ENCODE measurements around the gene GDE1. TPM values are rescaled to one million over a fixed set of nuclear protein-coding genes. Genes with fewer than 3 reads are reported as not detected.

The GDE1 gene, protein sequence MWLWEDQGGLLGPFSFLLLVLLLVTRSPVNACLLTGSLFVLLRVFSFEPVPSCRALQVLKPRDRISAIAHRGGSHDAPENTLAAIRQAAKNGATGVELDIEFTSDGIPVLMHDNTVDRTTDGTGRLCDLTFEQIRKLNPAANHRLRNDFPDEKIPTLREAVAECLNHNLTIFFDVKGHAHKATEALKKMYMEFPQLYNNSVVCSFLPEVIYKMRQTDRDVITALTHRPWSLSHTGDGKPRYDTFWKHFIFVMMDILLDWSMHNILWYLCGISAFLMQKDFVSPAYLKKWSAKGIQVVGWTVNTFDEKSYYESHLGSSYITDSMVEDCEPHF
- total RNA-seq (2022; extraction: Qiagen RNA extraction; ENCODE audit: low read depth), result 83.4 to 102 TPM (median 91.4 TPM) in 5 replicates

DNA sequence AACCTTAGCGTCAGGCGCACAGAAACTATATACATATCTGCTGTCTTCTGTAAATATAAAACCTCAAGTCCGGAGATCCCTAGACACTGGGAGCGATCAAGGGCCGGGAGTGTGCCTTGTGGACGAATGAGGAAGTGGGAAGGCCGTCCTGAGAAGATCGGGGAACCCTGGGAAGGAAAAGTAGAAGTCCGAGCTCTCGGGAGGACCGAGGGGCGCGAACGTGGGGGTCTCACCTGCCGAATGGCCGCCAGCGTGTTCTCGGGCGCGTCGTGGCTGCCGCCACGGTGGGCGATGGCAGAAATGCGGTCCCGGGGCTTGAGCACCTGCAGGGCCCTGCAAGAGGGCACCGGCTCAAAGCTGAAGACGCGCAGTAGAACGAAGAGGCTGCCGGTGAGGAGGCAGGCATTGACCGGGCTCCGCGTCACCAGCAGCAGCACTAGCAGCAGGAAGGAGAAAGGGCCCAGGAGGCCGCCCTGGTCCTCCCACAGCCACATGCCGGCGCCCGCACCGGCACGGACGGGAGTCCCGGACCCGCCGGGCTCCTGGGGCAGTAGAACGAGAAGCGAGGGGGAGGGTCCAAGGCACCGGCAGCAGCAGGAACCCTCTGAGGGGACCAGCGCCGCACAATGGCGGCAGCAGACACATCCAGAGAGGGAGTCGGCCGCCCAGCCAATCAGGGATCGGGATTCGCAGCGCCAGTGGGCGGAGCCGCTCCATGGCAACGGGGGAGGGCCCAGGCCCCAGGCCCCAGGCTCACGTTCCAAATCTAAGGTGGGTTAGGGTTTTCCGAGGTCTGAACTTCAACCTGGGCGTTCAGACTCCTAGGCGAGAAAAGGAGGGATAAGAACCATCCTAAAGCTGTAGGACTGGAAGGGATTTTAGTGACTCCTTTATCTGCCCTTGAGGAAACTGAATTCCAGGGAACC lies at the start of gene GDE1:
GDE1 (minus strand) TSS at position 628 of the 926 bp plus-strand sequence; CDS start at position 494, 134 bp downstream.

DNA sequence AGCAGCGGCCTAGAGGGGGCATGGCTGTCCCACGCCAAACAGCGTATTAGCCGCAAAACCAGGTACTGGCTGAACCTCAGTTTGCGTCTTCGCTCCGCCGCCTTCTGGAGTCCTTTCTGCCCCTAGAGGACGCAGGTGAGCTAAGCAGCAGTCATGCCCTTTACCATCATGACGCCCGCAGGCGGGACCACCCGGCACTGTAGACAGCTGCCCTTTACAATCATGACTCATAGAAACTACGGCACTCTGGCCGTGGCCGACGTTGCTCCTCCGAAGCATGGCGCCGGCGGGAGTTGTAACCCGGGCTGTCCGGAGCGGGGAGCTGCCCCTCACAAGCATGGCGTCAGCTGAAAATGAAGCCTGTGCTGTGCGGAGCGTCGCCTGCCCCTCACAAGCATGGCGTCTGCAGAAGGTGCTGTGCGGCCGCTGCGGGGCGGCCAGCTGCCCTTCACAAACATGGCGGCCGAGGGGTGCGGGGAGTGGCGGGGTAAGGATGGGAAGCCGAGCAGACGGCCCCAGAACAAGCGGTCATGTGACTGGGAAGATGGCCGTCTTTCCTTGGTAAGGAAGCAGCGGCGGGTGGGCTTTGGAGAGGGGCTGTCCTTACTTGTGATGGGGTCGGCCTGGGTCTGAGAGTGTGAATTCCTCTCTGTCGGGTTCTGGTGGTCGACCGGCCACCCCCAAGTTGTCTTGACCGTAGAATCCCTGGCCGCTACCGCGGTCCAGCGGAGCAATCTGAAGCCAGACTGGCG lies 33.5 kb upstream of the GDE1 start, which contains the start of gene VPS35L:
VPS35L (plus strand) TSS at position 518 of the 752 bp plus-strand sequence; CDS start at position 545, 27 bp downstream.

DNA sequence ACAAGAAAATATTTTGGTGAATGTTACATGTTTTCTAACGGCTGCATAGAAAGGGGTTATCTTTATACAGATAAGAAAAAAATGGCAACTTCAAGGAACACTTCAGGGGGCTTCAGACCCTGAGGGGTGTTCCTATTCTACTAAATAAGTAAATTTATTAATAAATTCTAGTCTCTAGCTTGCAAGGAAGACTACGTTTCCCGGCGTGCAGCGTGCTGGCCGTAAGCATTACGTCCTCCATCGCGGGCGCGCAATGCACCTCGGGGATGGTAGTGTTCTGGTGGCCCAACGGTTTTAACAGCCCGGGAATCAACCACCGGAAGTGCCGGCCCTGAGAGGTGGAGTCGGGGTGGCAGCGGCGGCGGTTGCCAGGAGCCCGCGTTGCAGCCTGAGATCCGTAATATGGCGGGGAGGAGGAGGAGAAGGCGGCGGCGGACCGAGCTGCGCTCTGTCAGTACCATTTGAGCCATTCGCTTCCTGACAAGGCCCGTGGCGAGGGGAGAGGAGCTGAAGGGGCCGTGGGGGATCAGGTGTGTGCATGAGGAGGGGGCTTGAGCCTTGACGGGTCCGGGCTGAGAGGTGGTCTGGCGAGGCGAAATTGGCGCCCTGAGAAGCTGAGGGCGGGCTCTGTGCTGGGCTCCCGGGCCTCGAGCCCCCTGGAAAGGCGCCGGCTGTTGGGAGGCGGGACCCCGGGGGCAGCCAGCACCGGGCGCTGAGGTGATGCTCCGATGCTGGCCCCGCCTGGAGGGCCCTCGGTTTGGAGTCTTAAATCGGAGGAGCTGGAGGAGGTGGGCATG lies 1.9 kb upstream of the GDE1 start, which contains the start of gene CCP110:
CCP110 (plus strand) TSS at position 384 of the 797 bp plus-strand sequence. CDS start 3,940 bp downstream, outside the sequence.

Other genes with a start within 250 kb of the GDE1 start
- gene CLEC19A, start 236.4 kb downstream of the GDE1 start, total RNA-seq (2022; extraction: Qiagen RNA extraction; ENCODE audit: low read depth), result 0.10 to 0.17 TPM (median 0.15 TPM) in 5 replicates
- 7.1 to 9.4 TPM (median 8.1 TPM) in 5 replicates for gene TMC5, start 104.2 kb downstream of the GDE1 start, total RNA-seq (2022; extraction: Qiagen RNA extraction; ENCODE audit: low read depth)
- 8.9 to 12.8 TPM (median 11.8 TPM) in 5 replicates for gene CCP110, start 1.8 kb upstream of the GDE1 start, total RNA-seq (2022; extraction: Qiagen RNA extraction; ENCODE audit: low read depth)
- 33.4 to 37.3 TPM (median 35.0 TPM) in 5 replicates for gene VPS35L, start 33.6 kb upstream of the GDE1 start, total RNA-seq (2022; extraction: Qiagen RNA extraction; ENCODE audit: low read depth)
- gene KNOP1, start 196.1 kb upstream of the GDE1 start, total RNA-seq (2022; extraction: Qiagen RNA extraction; ENCODE audit: low read depth), result 35.8 to 49.9 TPM (median 41.9 TPM) in 5 replicates
- gene IQCK, start 196.2 kb upstream of the GDE1 start, total RNA-seq (2022; extraction: Qiagen RNA extraction; ENCODE audit: low read depth), result 8.8 to 11.7 TPM (median 9.4 TPM) in 5 replicates